ENCODE data around the gene VAV3.
A peak's percentile ranks its signal among the peaks of the same experiment; 100 is the strongest.
"Not testable (repeated sequence)": the region's sequence is repeated elsewhere in the genome, so short reads cannot be mapped to it uniquely, and the experiment has no call there.

Gene VAV3

DNA sequence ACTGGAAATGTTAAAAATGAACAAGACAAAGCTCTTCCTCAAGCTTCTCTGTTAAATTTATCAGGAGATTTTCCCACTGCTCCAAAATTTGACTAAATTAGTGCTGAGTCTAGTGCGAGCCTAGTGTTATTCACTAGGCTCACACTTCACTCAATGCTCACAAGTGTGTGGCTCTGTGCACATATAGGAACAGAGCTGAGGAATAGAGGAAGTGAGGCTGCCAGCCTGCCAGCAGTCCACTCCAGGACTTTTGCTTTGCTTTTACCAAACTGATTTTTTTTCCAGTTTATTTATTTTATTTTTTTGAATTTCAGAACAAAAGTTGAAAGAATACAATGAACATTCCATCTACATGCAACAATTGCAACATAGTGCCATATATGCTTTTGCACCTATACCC lies 87.2 kb downstream of the VAV3 start:
- DNase-seq, result no peak

DNA sequence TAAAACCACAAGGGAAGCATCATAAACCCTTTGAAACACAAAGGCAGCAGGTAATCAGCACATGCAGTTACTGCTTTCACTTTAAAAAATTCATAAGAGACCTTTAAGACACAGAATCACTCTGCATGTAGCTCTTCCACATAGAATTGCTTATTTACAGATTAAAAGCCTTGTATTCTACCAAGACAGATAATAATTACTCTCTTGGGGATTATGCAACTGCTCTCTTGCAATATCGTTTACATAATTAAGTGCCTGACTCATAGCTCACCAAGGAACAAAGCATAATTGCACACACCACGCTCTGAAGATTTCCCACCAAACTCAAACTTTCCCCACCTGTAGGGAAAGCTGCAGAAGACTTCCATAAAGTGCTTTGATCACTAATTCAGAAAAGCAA lies 87.9 kb downstream of the VAV3 start:
- DNase-seq, result peak; percentile 58

DNA sequence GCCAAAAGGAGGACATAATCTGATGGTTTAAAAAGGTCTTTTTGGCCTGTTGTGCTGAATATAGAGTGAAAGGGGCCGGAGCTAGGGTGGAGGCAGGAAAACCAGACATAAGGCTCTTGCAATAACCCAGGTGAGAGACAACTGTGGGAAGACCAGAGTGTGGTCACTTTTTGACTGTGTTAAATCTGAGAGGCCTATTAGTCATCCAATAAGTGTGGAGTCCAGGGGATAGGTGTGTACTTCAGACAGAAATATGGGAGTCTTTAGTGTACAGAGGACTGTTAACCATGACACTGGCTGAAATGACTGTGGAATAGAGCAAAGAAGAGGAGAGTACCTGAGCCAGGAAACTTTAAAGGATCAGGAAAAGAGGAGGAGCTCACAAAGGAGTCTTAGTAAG lies 89.3 kb downstream of the VAV3 start:
- DNase-seq, result no peak

DNA sequence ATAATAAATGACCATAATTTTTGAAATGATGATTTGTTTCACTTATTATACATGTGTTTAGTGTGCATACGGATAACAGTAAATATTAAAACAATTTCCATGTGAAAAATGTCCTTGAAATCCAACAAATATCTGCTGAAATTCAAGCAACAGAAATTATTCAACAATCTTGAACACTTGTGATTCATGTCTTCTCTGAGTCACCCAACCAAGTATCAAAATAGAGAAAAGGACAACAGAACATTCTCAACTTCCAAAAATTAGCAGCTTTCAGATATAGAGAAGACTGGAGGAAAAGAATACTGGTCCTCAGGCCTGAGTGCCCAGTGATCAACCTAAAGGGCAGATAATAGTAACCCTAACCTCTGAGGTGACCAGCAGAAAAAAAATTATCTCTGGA lies 90.8 kb downstream of the VAV3 start:
- DNase-seq, result no peak

DNA sequence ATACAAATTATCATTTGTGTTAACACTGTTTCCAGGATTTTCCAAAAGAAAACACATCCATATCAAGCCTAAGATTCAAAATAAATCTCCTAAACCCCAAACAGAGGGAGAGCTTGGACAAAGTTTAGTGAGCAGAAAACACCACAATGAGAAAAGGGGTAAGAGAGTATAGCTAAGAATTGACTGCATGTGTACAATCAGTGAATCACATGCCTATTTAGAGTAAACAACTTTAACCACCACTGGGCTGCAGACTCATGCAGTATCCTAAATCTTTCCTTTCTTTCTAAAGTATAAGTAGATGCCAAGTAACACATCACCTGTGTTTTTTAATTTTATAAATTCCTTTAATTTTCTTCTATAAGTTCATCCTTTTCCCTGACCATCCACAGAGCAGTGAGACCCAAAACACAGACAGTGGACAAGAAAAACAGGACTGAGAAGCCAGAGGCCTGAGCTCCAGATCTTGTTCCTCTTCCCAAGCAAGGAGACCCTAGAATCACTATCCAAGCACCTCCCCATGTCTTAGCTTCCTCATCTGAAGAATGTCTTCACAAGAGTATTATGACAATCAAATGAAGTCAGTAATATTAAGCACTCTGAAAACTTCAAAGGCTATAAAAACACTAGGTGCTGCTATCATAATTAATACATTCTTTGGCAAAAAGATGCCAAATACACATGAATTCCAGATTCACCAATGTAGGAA lies 93.1 kb downstream of the VAV3 start:
- DNase-seq, result no peak

DNA sequence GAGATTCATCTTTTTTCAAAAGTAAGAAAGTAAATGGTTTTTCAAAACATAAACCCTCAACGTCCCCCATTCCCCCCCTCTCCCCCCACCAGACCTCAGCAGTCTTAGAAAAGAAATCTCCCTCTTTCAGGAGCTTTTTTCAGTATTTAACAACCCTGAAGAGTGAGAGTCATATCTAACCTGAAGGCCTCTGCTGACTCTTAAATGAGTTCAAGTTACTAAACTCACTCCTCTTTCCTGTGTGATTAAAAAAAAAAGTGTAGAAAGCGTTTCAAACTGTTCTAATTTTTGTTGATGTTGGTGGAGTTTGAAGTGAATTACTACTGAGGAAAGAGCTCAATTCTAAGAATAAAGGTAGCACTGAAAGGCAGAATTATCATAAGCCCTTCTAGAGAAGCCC lies 93.7 kb downstream of the VAV3 start:
- DNase-seq, result no peak

DNA sequence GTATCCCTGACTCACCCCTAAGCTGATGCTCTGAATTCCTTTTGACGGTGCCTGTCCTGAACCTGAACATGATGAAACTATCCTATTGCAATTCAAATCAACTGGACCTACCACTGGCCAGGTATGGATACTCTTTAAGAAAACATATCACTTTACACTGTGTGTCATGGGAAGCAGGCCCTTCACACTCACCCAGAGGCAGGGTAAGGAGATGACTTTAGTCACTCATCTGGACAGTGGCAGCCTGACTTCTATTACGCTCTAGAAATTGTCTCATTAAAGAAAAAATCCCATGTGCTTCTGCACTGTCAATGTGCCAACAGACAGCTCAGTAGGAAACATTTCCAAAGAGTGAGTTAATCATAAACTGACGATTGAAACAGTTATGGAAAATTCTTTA lies 94.3 kb downstream of the VAV3 start:
- no peak for DNase-seq

DNA sequence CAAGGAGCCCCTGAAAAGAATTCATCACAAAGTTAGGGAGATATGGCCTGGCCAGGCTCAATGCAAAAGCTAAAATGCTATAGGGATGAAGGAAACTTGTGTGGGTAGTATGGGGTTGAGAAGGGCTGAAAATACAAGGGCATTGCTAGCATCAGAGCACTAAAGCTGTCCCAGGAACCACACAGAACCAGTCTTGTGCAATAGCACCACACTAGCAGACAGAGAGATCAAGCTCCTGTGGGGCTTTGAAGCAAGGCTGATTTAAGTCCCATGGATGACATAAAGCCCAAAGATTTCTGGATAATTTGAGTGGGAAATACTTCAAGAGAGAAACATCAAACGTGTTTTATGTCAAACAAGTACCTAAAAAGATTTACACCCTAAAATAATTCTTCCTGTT lies 97.1 kb downstream of the VAV3 start:
- DNase-seq, result no peak

DNA sequence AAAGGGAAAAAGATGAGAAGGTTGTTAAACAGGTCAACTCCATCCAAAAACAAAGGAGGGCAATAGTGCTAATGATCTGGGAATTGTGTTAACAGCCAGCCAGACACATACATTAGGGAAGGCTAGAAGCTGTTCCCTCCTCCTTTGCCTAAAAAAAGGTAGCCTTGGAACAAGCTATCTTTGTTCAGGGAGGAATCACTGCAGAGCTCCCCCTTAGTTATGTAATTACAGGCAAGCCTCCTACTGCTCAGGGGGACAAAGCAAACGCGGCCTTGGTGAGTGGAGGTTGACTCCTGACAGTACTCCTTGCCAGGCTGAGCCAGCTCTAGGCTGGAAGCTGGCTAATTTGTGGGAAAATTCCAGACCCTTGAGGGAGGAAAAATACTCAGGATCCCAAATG lies 97.6 kb downstream of the VAV3 start:
- DNase-seq, result no peak

DNA sequence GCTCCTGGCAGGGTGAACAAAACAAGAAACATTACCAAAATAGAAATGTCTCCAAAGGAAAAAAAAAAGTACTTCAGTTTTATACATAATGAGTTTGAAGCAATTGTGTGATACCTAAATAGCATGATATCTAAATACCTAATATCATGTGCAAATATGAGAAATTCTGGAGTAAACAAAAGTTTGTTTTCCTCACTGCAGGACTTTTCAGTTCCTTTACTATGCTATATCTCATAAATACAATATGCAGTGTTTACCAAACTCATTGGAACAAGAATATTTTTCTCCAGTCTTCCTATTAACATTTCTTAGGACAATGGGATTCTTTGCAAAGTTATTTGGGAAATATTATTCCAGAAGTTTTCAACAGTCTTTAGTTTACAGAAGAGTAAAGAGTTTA lies 98.1 kb downstream of the VAV3 start:
- DNase-seq, result no peak

DNA sequence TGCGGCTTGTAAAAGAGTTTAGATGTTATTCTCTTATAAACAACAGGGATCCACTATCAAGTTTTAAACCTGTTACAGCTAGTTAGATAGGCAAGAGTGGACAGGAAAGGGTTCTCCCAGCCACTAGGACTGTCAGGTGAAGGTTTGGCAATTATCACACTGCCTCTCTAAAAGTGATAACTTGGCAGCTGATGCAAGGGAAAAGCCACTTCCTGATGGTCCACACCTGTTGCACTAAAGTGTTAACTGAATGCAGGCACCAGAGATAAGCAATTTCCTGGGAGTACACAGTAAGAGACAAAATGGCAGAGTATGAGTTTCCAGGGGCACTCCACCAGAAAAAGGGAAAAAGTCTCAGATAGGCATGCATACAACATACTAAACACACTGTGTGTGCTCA lies 99.4 kb downstream of the VAV3 start:
- no peak for DNase-seq

DNA sequence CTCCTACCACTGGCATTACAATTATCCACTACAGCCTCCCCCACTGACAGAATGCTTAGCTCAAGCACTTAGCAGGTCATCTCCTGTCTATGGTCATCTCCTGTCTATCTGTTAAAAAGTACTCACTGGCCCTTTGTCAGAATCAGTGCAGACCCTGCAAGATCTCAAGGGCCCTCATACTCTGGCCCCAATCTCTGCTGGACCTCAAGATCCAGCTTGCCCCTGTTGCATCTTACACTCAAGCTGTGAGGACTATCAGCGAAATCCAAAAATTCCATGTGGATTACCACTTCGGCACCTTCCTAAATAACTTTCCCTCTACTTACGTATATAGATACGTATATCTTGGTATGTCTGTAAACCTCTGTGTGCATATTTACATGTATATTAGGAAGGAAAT lies 101.6 kb downstream of the VAV3 start:
- DNase-seq, result no peak

DNA sequence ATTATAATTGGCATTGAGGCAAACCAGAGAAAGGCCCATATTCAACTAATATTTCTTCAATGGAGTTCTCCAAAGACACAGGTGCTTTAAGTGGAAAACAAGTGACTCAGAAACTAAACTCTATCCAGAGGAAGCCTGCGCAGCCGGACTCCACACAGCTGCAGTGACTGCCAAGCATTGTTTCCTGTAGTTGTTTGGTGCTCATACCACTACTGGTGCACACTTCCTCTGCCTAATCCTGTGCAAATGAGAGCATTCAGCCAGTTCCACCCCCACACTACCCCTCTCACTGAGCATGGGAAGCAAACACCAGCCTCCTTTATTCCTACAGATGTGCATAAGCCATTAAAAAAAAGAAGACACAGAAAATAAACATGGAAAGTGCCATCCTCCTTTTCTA lies 102.9 kb downstream of the VAV3 start:
- no peak for DNase-seq

DNA sequence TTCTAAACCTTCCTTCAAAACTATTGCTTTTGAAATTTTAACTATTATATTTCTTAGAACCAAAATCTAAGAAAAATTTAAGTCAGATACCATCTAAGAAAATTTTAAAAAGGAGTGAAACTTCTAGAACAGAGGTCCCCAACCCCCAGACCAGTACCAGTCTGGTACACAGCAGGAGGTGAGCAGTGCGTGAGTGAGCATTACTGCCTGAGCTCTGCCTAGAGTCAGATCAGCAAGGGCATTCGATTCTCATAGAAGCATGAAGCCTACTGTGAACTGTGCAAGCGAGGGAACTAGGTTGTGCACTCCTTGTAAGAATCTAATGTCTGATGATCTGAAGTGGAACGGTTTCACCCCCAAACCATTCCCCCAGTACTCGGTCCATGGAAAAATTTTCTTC lies 106.7 kb downstream of the VAV3 start:
- no peak for DNase-seq

DNA sequence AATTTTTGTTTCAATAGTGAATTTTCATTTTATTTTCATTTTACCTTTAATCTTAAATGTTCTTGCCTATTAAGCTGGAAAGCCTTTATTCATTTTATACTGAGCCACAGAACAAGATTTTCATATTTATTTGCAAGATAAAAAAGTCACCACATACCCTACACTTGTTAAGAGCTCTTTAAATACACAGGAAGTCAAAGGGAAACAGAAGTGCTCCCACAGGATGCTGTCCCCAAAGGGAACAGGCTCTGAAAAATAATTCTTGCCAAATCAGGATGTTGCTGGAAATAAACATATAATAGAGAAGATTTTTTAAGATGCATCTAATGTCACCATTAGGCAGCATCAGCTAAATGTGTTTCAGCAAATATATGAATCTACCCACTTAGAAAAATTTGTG lies 113.6 kb downstream of the VAV3 start:
- no peak for DNase-seq

DNA sequence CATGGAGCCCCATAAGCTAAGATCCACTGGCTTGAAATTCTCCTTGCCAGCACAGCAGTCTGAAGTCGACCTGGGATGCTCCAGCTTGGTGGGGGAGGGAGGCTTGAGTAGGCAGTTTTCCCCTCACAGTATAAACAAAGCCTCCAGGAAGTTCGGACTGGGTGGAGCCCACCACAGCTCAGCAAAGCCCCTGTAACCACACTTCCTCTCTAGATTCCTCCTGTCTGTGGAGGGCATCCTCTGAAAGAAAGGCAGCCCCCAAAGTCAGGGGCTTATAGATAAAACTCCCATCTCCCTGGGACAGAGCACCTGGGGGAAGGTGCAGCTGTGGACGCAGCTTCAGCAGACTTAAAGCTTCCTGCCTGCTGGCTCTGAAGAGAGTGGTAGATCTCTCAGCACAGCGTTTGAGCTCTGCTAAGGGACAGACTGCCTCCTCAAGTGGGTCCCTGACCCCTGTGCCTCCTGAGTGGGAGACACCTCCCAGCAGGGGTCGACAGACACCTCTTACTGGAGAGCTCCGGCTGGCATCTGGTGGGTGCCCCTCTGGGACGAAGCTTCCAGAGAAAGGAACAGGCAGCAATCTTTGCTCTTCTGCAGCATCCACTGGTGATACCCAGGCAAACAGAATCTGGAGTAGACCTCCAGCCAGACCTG lies 120.3 kb downstream of the VAV3 start:
- DNase-seq, result not testable (repeated sequence)

DNA sequence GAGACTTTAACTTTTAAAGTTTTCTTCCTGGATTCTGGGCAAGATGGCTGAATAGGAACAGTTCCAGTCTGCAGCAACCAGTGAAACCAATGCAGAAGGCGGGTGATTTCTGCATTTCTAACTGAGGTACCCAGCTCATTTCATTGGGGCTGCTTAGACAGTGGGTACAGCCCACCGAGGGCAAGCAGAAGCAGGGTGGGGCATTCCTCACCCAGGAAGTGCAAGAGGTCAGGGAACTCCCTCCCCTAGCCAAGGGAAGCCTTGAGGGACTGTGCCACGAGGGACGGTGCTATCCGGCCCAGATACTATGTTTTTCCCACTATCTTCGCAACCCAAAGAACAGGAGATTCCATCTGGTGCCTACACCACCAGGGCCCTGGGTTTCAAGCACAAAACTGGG lies 121.0 kb downstream of the VAV3 start:
- no peak for DNase-seq

DNA sequence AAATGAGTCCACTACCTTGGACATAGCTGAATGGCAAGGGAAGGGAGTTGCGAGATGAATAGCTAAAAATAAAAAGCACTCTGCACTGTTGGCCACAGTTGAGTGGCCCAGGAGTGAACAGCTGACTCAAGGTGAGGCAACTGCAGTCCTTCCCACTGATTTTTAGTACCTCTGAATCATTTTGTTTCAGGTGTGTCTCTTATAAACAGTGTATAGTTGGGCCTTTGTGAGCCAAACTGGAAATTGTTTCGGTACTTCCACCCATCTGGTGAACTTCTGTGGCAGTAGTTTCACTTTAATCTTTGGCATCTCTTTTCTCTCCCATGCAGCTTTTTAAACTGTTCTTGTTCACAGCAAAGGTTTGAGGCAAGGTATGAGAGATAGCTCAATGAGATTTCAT lies 122.7 kb downstream of the VAV3 start:
- DNase-seq, result no peak

DNA sequence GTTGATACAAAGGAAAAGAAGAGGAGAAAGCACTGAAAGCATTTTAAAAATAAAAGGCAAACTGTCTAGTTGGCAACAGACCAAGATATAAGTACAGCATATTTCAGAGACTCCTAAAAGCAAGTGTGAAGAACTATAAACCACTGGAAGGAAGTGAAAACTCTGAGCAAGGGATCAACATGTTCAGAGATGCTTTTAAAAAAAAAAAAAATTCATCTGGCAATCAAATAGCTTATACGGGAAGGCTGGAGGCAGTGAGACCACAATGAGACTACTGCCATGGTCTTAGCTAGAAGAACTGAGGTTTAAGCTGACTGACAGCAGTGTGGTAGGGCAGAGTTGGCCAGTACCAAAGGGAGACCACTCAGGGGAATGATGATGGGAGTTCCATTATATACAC lies 124.3 kb downstream of the VAV3 start:
- DNase-seq, result no peak

DNA sequence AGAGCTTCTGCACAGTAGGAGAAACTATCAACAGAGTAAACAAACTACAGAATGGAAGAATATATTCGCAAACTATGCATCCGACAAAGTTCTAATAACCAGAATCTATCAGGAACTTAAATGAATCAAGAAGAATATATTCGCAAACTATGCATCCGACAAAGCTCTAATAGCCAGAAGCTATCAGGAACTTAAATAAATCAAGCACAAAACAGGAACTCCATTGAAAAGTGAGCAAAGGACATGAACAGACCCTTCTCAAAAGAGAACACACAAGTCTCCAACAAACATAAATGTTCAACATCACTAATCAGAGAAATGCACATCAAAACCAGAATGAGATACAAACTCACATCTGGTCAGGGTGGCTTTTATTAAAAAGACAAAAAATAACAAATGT lies 126.9 kb downstream of the VAV3 start:
- no peak for DNase-seq

DNA sequence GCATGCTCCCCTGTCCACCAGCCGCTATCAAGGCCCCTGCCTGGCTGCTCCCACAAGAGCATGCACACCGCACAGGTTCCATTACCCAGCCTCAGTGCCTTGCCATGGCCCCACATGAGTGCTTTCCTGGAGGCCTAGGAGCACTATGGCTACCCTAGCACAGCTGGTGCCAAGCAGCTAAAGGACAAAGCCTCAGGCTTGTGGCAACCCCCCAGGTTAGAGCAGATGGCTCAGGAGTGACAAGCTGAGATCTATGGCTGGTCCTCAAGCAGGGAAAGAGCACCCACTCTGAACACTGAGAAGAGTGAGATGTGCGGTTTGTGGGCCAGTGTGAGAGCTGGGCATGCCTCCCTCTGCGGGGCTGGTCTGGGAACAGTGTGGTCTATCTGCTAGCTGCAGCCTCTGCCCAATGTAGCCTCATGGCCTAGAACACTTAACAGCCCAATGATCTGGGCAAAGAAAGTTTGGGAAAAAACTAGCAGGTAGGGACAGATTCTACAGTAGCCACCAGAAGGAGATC lies 129.8 kb downstream of the VAV3 start:
- no peak for DNase-seq

DNA sequence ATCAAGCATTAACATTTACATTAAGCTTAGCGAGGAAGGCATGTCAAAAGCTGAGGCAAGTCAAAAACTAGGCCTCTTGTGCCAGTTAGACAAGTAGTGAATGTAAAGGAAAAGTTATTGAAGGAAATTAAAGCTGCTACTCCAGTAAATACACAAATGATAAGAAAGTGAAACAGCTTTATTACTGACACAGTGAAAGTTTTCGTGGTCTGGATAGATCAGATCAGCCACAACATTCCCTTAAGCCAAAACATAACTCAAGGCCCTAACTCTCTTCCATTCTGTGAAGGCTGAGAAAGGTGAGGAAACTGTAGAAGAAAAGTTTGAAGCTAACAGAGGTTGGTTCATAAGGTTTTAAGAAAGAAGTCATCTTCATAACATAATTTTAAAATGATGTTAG lies 131.9 kb downstream of the VAV3 start:
- DNase-seq, result no peak

DNA sequence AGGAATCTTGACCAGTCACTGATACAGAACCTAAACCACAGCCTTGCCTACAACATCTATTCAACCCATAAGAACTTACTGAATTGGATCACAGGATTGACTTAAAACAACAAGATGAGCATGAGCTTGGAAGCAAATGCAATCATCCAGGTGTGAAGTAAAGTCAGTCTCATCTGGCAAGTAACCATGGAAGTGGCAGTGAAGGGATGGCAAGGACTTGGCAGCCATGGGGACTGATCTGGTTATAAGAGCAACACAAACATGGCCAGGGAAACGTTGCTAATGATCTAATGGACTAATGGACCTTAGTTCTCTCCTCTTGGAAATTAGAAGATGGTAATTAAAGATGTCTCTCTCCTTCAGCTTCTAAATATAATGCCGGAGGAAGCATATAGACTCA lies 133.1 kb downstream of the VAV3 start:
- no peak for DNase-seq

DNA sequence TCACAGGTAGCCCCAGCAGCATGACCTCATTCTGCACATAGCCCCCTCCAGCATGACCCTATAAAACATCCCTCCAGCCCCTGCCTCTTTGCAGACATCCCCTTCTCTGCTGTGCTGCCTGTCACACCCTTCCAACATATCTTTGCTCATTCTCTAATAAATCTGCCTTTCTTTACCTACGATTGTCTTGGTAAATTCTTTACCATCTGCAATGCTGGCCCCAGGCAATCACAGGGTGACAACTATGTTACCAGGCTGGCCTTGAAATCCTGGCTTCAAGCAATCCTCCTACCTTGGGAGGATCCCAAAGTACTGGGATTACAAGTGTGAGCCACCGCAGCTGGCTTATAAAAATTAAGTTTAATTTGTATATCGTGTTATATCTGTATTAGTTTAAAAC lies 134.5 kb downstream of the VAV3 start:
- DNase-seq, result no peak

DNA sequence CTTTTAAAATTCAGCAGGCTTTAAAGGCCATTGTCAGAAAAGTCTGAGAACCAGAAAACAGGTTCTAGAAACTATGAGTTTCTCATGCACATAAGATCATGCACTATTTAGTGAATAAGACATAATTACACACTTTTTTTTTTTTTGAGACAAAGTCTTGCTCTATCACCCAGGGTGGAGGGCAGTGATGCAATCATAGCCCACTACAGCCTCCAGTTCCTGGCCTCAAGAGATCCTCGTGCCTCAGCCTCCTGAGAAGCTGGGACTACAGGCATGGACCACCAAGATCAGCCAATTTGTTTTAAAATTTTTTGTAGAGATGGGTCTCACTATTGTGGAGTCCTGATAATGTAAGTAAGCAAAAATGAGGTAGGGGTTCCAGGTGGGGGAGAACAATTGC lies 134.9 kb downstream of the VAV3 start:
- no peak for DNase-seq
